Smooth muscle cell (in vitro differentiated cells): Measurements from ENCODE around the gene MFF. TPM values are rescaled to one million over a fixed set of nuclear protein-coding genes. Genes with fewer than 3 reads are reported as not detected.

Source experiments
- DNase-seq: peaks from one replicate; lab custom pipeline; 2025; ENCODE audit not compliant: unreplicated experiment; lab: John Stamatoyannopoulos, UW
- H2AFZ ChIP-seq: fragments of 200-600 bp; sonication (generic); 2 replicates; pipeline ENCODE4 v1.6.0; 2016; ENCODE audit warnings: antibody characterized with exemption, low read depth, mild to moderate bottlenecking
- H3F3A ChIP-seq: fragments of 200-600 bp; sonication (generic); 2 replicates; pipeline ENCODE4 v1.6.0; 2017; ENCODE audit warnings: antibody characterized with exemption, low read depth
- H3K27ac ChIP-seq: fragments of 200-600 bp; sonication (generic); 2 replicates; pipeline ENCODE4 v1.5.1; 2016; ENCODE audit warnings: low read depth, mild to moderate bottlenecking
- H3K27me3 ChIP-seq: fragments of 200-600 bp; sonication (generic); 2 replicates; pipeline ENCODE4 v1.6.1; 2016; ENCODE audit warnings: low read depth, mild to moderate bottlenecking
- H3K36me3 ChIP-seq: fragments of 200-600 bp; sonication (generic); 2 replicates; pipeline ENCODE4 v1.5.1; 2016; ENCODE audit warnings: low read depth
- H3K4me1 ChIP-seq: fragments of 200-600 bp; sonication (generic); 2 replicates; pipeline ENCODE4 v1.5.1; 2016; ENCODE audit warnings: low read depth
- H3K4me2 ChIP-seq: fragments of 200-600 bp; sonication (generic); 2 replicates; pipeline ENCODE4 v1.6.0; 2016; ENCODE audit warnings: mild to moderate bottlenecking
- H3K4me3 ChIP-seq: fragments of 200-600 bp; sonication (generic); 2 replicates; pipeline ENCODE4 v1.5.1; 2016; ENCODE audit warnings: mild to moderate bottlenecking
- H3K79me2 ChIP-seq: fragments of 200-600 bp; sonication (generic); 2 replicates; pipeline ENCODE4 v1.6.0; 2016; ENCODE audit warnings: low read depth, mild to moderate bottlenecking
- H3K9ac ChIP-seq: fragments of 200-600 bp; sonication (generic); 2 replicates; pipeline ENCODE4 v1.6.0; 2016; ENCODE audit warnings: low read depth
- H3K9me3 ChIP-seq: fragments of 200-600 bp; sonication (generic); replicated peaks from 2 replicates; pipeline ENCODE4 v1.5.1; 2016; ENCODE audit warnings: low read depth
- H4K20me1 ChIP-seq: fragments of 200-600 bp; sonication (generic); 2 replicates; pipeline ENCODE4 v1.6.0; 2016; ENCODE audit warnings: low read depth
- WGBS: methylation state at CpG from one replicate; pipeline ENCODE4 v1.1.7; 2016; ENCODE audit warnings: low lambda C conversion rate; 5-methylcytosine and 5-hydroxymethylcytosine counted together
- polyA plus RNA-seq: library from polyadenylated mRNA; unstranded; fragments of >200 nt; fragmentation: Nextera tagmentation; extraction: Ambion mirVana; gene quantifications from 2 replicates; pipeline ENCODE4 v1.2.1, GENCODE V29; 2016
- total RNA-seq: library from RNA; depleted of rRNA; stranded (reverse); fragments of >200 nt; gene quantifications from 2 replicates; pipeline ENCODE4 v1.2.3, GENCODE V29; 2014
- TF ChIP-seq, protein P1 (sequence below): fragments of 200-600 bp; sonication (generic); IDR thresholded peaks from 2 replicates; pipeline ENCODE4 v1.5.1; 2017; ENCODE audit warnings: borderline replicate concordance, mild to moderate bottlenecking, antibody characterized with exemption; ENCODE audit not compliant: insufficient read depth, poor library complexity, severe bottlenecking

MFF gene
- total and polyA plus RNA-seq, 2 experiments from 2014 or later, result 106 to 121 TPM

DNA sequence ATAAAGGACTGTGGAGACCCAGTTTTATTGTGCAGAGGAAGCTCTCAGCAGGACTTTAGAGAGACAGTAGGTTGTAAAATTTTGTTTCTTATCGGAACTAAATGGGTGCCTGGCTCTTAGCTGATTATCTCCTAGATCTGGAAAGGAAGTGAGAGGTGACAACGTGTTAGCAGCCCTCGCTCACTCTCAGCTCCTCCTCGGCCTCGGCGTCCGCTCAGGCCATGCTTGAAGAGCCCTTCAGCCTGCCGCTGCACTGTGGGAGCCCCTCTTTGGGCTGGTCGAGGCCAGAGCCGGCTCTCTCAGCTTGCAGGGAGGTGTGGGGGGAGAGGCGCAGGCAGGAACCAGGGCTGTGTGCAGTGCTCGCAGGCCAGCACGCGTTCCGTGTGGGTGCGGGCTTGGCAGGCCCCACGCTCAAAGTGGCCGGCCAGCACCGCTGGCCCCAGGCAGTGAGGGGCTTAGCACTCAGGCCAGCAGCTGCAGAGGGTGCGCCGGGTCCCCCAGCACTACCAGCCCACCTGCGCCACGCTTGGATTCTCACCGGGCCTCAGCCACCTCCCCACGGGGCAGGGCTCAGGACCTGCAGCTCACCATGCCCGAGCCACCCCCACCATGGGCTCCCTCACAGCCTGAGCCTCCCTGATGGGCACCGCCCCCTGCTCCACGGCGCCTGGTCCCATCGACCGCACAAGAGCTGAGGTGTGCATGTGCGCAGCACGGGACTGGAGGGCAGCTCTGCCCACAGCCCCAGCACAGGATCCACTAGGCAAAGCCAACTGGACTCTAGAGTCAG is 4.6 kb upstream of the MFF start:
- Histone ChIP-seq H3K27ac (no peak overlapping the region), H3K9me3 (no peaks in the 10 kb centered on the region), H3K79me2 (no peaks in the 10 kb centered on the region), H3K4me1 (no peaks in the 10 kb centered on the region), H3F3A (no peaks in the 10 kb centered on the region), H2AFZ (no peak overlapping the region), H3K9ac (no peak overlapping the region), H3K4me3 (no peak overlapping the region), H3K27me3 (no peaks in the 10 kb centered on the region), H3K36me3 (no peaks in the 10 kb centered on the region), H4K20me1 (no peaks in the 10 kb centered on the region), H3K4me2 (no peak overlapping the region)
- TF ChIP-seq, protein P1, sequence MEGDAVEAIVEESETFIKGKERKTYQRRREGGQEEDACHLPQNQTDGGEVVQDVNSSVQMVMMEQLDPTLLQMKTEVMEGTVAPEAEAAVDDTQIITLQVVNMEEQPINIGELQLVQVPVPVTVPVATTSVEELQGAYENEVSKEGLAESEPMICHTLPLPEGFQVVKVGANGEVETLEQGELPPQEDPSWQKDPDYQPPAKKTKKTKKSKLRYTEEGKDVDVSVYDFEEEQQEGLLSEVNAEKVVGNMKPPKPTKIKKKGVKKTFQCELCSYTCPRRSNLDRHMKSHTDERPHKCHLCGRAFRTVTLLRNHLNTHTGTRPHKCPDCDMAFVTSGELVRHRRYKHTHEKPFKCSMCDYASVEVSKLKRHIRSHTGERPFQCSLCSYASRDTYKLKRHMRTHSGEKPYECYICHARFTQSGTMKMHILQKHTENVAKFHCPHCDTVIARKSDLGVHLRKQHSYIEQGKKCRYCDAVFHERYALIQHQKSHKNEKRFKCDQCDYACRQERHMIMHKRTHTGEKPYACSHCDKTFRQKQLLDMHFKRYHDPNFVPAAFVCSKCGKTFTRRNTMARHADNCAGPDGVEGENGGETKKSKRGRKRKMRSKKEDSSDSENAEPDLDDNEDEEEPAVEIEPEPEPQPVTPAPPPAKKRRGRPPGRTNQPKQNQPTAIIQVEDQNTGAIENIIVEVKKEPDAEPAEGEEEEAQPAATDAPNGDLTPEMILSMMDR, result no peak
- 89% methylated on average over 29 of the region's 33 CpGs for WGBS
- no peak for DNase-seq

DNA sequence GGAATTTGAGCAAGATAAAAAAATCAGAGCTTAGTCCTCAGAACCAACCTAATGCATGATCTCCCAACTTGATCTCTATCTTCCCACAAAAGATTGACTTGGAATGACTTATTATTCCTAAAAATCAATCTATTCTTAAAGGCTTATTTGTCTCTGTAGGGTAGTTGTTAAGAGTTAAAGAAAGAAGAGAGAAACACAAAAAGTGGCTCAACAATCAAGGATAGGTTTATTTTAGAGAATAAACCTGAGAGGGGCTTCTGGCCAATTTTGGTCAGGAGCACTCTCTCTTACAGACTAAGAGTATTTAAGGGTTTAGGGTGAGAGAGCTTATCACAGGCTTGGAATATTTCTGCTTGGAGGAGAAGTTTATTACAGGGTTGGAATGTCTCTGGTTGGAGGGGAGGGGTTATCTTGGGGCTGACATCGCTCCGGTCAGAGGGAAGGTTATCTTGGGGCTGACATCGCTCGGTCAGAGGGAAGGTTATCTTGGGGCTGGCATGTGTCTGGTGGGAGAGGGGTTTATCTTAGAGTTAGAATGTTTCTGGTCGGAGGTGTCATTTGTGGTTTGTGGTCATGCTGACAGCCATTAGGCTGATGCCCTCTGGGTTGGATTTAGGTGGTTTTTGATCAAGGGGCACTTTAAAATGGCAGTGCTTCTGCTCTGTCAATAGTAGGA is 2.4 kb upstream of the MFF start:
- Histone ChIP-seq H3K4me3 (no peak overlapping the region), H4K20me1 (peaks cover 3% of the 10 kb centered on the region), H3K36me3 (no peaks in the 10 kb centered on the region), H2AFZ (no peak overlapping the region), H3K9me3 (no peaks in the 10 kb centered on the region), H3K9ac (no peak overlapping the region), H3K27me3 (no peaks in the 10 kb centered on the region), H3F3A (no peaks in the 10 kb centered on the region), H3K4me2 (no peak overlapping the region), H3K79me2 (peaks cover 16% of the 10 kb centered on the region), H3K27ac (no peak overlapping the region), H3K4me1 (peaks cover 7% of the 10 kb centered on the region)
- no peak for DNase-seq
- 44% methylated on average over 5 of the region's 5 CpGs for WGBS
- TF ChIP-seq, protein P1, result no peak

DNA sequence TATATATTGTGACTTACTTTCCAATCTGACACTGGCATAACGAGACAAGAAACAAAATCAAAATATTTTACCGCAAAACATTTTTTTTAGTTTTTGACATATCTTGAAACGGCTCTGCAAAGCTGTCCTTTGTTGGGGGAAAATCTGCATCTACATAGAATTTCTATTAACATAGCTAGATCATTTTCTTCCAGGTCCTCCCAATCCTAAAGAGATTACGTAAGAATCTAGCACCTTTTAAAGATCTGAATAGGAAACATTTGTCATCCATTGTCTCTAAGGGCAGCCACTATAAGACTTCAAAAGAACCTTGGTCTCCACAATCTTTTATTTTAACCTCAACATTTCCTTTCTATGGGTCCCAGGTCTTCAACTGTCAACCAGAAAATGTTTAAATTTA is 1.2 kb upstream of the MFF start:
- no peaks in the 10 kb centered on the region for H3K27me3 ChIP-seq
- H4K20me1 ChIP-seq, result peaks cover 6% of the 10 kb centered on the region
- peaks cover 25% of the 10 kb centered on the region for H3K79me2 ChIP-seq
- no peaks in the 10 kb centered on the region for H3K36me3 ChIP-seq
- peak overlapping the region; percentile 82 for H3K4me2 ChIP-seq
- TF ChIP-seq, protein P1, result no peak
- DNase-seq, result no peak
- no peaks in the 10 kb centered on the region for H3F3A ChIP-seq
- H2AFZ ChIP-seq, result no peak overlapping the region
- no peaks in the 10 kb centered on the region for H3K9me3 ChIP-seq
- no peak overlapping the region for H3K27ac ChIP-seq
- no peak overlapping the region for H3K9ac ChIP-seq
- 95% methylated on average over 4 of the region's 4 CpGs for WGBS
- H3K4me3 ChIP-seq, result no peak overlapping the region
- H3K4me1 ChIP-seq, result peaks cover 7% of the 10 kb centered on the region
